Ishikawa (cell line): ENCODE measurements around the gene MDN1.

ENCODE experiments used
- CEBPB ChIP-seq: IDR thresholded peaks from 2 replicates; pipeline ENCODE4 v1.6.1; 2012
- CREB1 ChIP-seq: IDR thresholded peaks from 2 replicates; pipeline ENCODE4 v1.6.1; 2012; ENCODE audit warnings: low read depth
- EGR1 ChIP-seq: IDR thresholded peaks from 2 replicates; pipeline ENCODE4 v1.6.1; 2012
- EP300 ChIP-seq: IDR thresholded peaks from 2 replicates; pipeline ENCODE4 v1.6.1; 2012; ENCODE audit warnings: borderline replicate concordance
- FOXM1 ChIP-seq: IDR thresholded peaks from 2 replicates; pipeline ENCODE4 v1.6.1; 2012; ENCODE audit warnings: low read depth, borderline replicate concordance
- NFIC ChIP-seq: IDR thresholded peaks from 2 replicates; pipeline ENCODE4 v1.6.1; 2012
- RAD21 ChIP-seq: IDR thresholded peaks from 2 replicates; pipeline ENCODE4 v1.6.1; 2012; ENCODE audit warnings: low read depth
- TAF1 ChIP-seq: IDR thresholded peaks from 2 replicates; pipeline ENCODE4 v1.6.1; 2012; ENCODE audit warnings: low read depth, mild to moderate bottlenecking
- TCF12 ChIP-seq: IDR thresholded peaks from 2 replicates; pipeline ENCODE4 v1.6.1; 2012; ENCODE audit warnings: low read depth
- TEAD4 ChIP-seq: IDR thresholded peaks from 2 replicates; pipeline ENCODE4 v1.6.1; 2012
- YY1 ChIP-seq: IDR thresholded peaks from 2 replicates; pipeline ENCODE4 v1.6.1; 2012; ENCODE audit warnings: low read depth
- ZBTB7A ChIP-seq: IDR thresholded peaks from 2 replicates; pipeline ENCODE4 v1.6.1; 2012; ENCODE audit warnings: low read depth
- TF ChIP-seq, protein P1 (sequence below): IDR thresholded peaks from 2 replicates; pipeline ENCODE4 v1.6.1; 2012
- TF ChIP-seq, protein P2 (sequence below): IDR thresholded peaks from 2 replicates; pipeline ENCODE4 v1.6.1; 2012
- TF ChIP-seq, protein P3 (sequence below): IDR thresholded peaks from 2 replicates; pipeline ENCODE4 v1.6.1; 2012; ENCODE audit warnings: low read depth, mild to moderate bottlenecking

The MDN1 gene

DNA sequence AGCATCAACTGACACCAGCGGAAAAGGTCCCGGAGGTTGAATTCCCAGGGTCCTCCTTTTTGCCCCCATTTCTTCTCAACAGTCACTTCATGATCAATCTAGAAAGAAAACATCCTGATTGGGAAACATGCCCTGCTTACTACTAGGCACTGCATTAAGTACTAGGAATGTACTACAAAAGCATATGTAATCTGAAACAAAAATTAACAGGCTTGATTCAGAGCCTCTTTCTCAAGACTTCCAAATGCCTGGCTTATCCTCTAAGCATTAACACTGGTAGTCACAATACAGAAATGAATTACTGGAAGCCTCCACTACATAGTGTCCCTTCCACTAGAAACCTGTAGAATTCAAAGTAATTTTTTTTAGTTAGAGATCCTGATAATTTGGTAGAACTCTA, 96.5 kb downstream of the MDN1 start:
- TF ChIP-seq CREB1 = no peak
- TF ChIP-seq TCF12 = no peak
- TF ChIP-seq, protein P1, sequence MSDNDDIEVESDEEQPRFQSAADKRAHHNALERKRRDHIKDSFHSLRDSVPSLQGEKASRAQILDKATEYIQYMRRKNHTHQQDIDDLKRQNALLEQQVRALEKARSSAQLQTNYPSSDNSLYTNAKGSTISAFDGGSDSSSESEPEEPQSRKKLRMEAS = no peak
- TF ChIP-seq, protein P2, sequence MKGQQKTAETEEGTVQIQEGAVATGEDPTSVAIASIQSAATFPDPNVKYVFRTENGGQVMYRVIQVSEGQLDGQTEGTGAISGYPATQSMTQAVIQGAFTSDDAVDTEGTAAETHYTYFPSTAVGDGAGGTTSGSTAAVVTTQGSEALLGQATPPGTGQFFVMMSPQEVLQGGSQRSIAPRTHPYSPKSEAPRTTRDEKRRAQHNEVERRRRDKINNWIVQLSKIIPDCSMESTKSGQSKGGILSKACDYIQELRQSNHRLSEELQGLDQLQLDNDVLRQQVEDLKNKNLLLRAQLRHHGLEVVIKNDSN = no peak
- TF ChIP-seq NFIC = no peak

DNA sequence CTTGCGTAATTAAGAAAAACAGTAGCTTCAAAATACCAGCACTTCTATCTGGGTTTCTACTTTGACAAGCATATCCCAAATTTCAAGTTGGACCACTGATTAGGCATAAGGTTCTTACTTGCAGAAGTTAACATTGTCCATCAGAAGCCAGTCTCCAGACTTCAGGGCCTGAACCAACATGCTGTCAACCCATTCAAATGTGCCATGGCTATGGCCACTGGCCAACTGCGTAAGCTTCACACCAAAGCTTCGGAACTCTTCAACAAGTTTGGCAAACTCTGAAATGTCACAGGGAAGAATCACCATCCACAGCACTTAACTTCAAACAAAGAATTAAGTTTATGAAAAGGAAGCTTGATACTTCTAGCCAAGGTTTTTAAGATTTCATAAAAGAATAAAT, 103.1 kb downstream of the MDN1 start:
- TF ChIP-seq TCF12 = no peak
- TF ChIP-seq FOXM1 = no peak
- no peak for TF ChIP-seq ZBTB7A
- no peak for TF ChIP-seq TAF1

DNA sequence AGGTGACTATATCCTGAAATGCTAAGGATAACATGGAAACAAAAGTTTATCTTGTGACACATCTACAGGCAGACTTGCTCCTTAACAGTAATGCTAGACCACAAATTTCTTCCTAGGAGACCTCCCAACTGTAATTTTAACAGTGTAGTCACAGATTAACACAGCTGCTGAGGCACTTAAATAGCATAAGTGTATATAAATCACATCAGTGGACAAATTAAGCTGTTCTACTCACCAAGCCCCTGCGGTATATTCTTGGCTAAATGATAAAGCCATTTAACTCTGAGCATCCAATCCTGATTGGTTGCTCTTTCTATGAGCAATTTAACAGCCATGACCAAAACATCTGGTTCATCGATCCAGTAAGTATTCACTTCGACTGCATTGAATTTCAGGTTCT, 107.8 kb downstream of the MDN1 start:
- TF ChIP-seq YY1 (no peak), TEAD4 (no peak), NFIC (no peak), TAF1 (no peak)

DNA sequence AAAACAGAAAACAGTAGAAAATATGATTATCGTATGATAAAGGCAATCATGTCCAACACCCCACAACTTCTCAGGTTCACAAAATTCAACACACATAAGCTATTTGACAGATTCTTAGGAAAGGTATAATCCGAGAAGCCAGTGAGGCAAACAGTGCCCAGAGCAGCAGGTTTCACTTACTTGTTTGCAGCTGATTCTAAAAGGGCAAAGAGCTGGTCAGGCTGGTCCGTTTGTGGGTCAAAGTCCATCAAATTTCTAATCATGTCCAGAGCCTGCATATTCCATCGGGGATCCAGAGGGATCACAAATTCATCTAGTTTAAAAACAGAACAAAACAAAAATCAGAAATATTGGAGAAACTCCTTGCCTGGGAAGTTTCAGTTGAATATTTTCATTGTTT, 111.3 kb downstream of the MDN1 start:
- no peak for TF ChIP-seq RAD21
- no peak for TF ChIP-seq EP300
- no peak for TF ChIP-seq ZBTB7A
- no peak for TF ChIP-seq TEAD4
- TF ChIP-seq NFIC = no peak
- TF ChIP-seq, protein P2 = no peak
- no peak for TF ChIP-seq CEBPB
- TF ChIP-seq EGR1 = no peak
- no peak for TF ChIP-seq TCF12
- no peak for TF ChIP-seq TAF1
- TF ChIP-seq YY1 = no peak
- TF ChIP-seq, protein P1 = no peak
- TF ChIP-seq, protein P3, sequence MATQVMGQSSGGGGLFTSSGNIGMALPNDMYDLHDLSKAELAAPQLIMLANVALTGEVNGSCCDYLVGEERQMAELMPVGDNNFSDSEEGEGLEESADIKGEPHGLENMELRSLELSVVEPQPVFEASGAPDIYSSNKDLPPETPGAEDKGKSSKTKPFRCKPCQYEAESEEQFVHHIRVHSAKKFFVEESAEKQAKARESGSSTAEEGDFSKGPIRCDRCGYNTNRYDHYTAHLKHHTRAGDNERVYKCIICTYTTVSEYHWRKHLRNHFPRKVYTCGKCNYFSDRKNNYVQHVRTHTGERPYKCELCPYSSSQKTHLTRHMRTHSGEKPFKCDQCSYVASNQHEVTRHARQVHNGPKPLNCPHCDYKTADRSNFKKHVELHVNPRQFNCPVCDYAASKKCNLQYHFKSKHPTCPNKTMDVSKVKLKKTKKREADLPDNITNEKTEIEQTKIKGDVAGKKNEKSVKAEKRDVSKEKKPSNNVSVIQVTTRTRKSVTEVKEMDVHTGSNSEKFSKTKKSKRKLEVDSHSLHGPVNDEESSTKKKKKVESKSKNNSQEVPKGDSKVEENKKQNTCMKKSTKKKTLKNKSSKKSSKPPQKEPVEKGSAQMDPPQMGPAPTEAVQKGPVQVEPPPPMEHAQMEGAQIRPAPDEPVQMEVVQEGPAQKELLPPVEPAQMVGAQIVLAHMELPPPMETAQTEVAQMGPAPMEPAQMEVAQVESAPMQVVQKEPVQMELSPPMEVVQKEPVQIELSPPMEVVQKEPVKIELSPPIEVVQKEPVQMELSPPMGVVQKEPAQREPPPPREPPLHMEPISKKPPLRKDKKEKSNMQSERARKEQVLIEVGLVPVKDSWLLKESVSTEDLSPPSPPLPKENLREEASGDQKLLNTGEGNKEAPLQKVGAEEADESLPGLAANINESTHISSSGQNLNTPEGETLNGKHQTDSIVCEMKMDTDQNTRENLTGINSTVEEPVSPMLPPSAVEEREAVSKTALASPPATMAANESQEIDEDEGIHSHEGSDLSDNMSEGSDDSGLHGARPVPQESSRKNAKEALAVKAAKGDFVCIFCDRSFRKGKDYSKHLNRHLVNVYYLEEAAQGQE = no peak

DNA sequence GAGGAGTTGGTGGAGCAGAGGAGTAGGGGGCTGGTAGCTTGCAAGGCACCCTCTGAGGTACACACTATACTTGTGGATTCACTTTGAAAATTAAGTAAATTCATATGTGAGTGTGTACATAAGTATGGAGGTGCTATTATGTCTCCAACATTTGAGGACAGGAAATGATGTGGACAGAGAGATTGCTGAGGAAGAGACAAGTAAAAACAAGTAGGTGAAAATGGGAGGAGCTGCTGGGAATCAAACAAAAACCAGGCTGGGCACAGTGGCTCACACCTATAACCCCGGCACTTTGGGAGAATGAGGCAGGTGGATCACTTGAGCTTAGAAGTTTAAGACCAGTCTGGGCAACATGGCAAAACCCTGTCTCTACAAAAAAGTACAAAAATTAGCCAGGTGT, 111.8 kb downstream of the MDN1 start:
- TF ChIP-seq CREB1 (no peak), TEAD4 (no peak), CEBPB (no peak), YY1 (no peak), EP300 (no peak), FOXM1 (no peak), EGR1 (no peak), ZBTB7A (no peak), TCF12 (no peak), RAD21 (no peak), NFIC (no peak)
- TF ChIP-seq, protein P3 = no peak
- TF ChIP-seq, protein P1 = no peak
- TF ChIP-seq, protein P2 = no peak

DNA sequence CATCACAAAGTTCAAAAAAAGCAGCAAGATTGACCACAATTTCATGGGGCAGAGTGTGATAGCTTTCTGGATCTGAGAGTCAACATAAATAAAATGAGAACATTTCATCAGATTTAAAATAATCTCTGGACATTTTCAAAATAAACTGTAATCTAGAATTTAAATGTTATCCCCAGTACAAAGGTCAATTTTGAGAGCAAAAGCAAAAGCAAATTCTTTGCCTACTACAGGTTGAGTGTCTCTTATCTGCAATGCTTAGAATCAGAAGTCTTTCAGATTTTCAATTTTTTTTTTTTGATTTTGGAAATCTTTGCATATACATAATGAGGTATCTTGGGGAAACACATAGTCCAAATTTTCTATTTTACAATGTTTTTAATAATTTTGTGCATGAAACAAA, 113.5 kb downstream of the MDN1 start:
- TF ChIP-seq FOXM1 (no peak), TAF1 (no peak), TCF12 (no peak), EGR1 (no peak), ZBTB7A (no peak), RAD21 (no peak), EP300 (no peak), TEAD4 (no peak), YY1 (no peak), NFIC (no peak), CEBPB (no peak), CREB1 (no peak)
- TF ChIP-seq, protein P1 = no peak
- TF ChIP-seq, protein P3 = no peak
- TF ChIP-seq, protein P2 = no peak
